Left forelimb (tissue), 1 donor: Measurements from ENCODE around the gene LRRC23.
"Not testable (repeated sequence)": the region's sequence is repeated elsewhere in the genome, so short reads cannot be mapped to it uniquely, and the experiment has no call there.

ENCODE experiments used
- DNase-seq: peaks from one replicate; pipeline ENCODE4 v3.0.0-alpha.2; 2018; ENCODE audit warnings: low spot score

Gene LRRC23

GRCh38 chr12:6872073-6873048 lies 32.3 kb upstream of the LRRC23 start:
- DNase-seq = peak; percentile 88

- peak; percentile 98 for DNase-seq
These were observed 31.3 kb upstream of the LRRC23 start, which contains the start of gene SPSB2 for GRCh38 chr12:6873094-6874014. Gene SPSB2, minus strand, starts transcription at chr12:6873303. Its CDS starts 402 bp downstream, at chr12:6872901.

- not testable (repeated sequence) for DNase-seq
These were observed 30.6 kb upstream of the LRRC23 start for GRCh38 chr12:6874015-6874368.

- DNase-seq = not testable (repeated sequence)
These were observed 24.8 kb upstream of the LRRC23 start for GRCh38 chr12:6879824-6880223.

- DNase-seq = no peak
These were observed 21.4 kb upstream of the LRRC23 start for GRCh38 chr12:6883252-6883651.

- DNase-seq = no peak
These were observed 20.9 kb upstream of the LRRC23 start for GRCh38 chr12:6883683-6884082.

GRCh38 chr12:6884539-6884938 lies 20.1 kb upstream of the LRRC23 start:
- no peak for DNase-seq

- DNase-seq = not testable (repeated sequence)
These were observed 18.2 kb upstream of the LRRC23 start for GRCh38 chr12:6886206-6886999.

GRCh38 chr12:6887460-6887859 lies 17.2 kb upstream of the LRRC23 start:
- no peak for DNase-seq

- DNase-seq = no peak
These were observed 16.3 kb upstream of the LRRC23 start for GRCh38 chr12:6888360-6888759.

GRCh38 chr12:6888794-6889193 lies 15.8 kb upstream of the LRRC23 start:
- not testable (repeated sequence) for DNase-seq

GRCh38 chr12:6889775-6890573 lies 14.6 kb upstream of the LRRC23 start:
- not testable (repeated sequence) for DNase-seq

- peak; percentile 100 for DNase-seq
These were observed 13.6 kb upstream of the LRRC23 start for GRCh38 chr12:6890789-6891645.

GRCh38 chr12:6891646-6892001 lies 13.0 kb upstream of the LRRC23 start:
- DNase-seq = no peak

GRCh38 chr12:6892683-6893082 lies 11.9 kb upstream of the LRRC23 start:
- DNase-seq = not testable (repeated sequence)

GRCh38 chr12:6894321-6894720 lies 10.3 kb upstream of the LRRC23 start:
- no peak for DNase-seq

GRCh38 chr12:6896846-6897435 lies 7.7 kb upstream of the LRRC23 start:
- DNase-seq = no peak

- no peak for DNase-seq
These were observed 5.2 kb upstream of the LRRC23 start for GRCh38 chr12:6899427-6899826.

- no peak for DNase-seq
These were observed 4.6 kb upstream of the LRRC23 start for GRCh38 chr12:6899837-6900519.
